ENCODE data around the gene SASH1.

Gene SASH1

GRCh38 chr6:148559848-148560433, 217.3 kb downstream of the SASH1 start:
- Histone ChIP-seq H3K27ac (ENCODE audit: low read depth, low read length) (no peak overlapping the region), H3K4me1 (ENCODE audit: insufficient read depth, low read length) (no peaks in the 10 kb centered on the region), H3K9me3 (ENCODE audit: insufficient read depth, low read depth, low read length) (no peaks in the 10 kb centered on the region), H3K36me3 (ENCODE audit: insufficient read depth, low read length) (no peaks in the 10 kb centered on the region), H3K27me3 (ENCODE audit: insufficient read depth, low read length) (peaks cover 8% of the 10 kb centered on the region), H3K9ac (ENCODE audit: low read depth, low read length) (peak overlapping the region; percentile 56), H3K4me3 (ENCODE audit: low read length) (peak overlapping the region; percentile 56)
- WGBS = 8% methylated on average over 46 of the region's 46 CpGs

GRCh38 chr6:148561629-148562028, 219.0 kb downstream of the SASH1 start:
- no peaks in the 10 kb centered on the region for H3K36me3 ChIP-seq (ENCODE audit: insufficient read depth, low read length)
- peaks cover 8% of the 10 kb centered on the region for H3K27me3 ChIP-seq (ENCODE audit: insufficient read depth, low read length)
- no peaks in the 10 kb centered on the region for H3K9me3 ChIP-seq (ENCODE audit: insufficient read depth, low read depth, low read length)
- WGBS = 95% methylated on average over 6 of the region's 6 CpGs
- H3K27ac ChIP-seq (ENCODE audit: low read depth, low read length) = no peak overlapping the region
- H3K4me1 ChIP-seq (ENCODE audit: insufficient read depth, low read length) = no peaks in the 10 kb centered on the region
- H3K9ac ChIP-seq (ENCODE audit: low read depth, low read length) = no peak overlapping the region
- no peak overlapping the region for H3K4me3 ChIP-seq (ENCODE audit: low read length)

- H3K36me3 ChIP-seq (ENCODE audit: insufficient read depth, low read length) = no peaks in the 10 kb centered on the region
- no peak overlapping the region for H3K27ac ChIP-seq (ENCODE audit: low read depth, low read length)
- H3K27me3 ChIP-seq (ENCODE audit: insufficient read depth, low read length) = peaks cover 8% of the 10 kb centered on the region
- no peak overlapping the region for H3K9ac ChIP-seq (ENCODE audit: low read depth, low read length)
- H3K4me3 ChIP-seq (ENCODE audit: low read length) = no peak overlapping the region
- WGBS = 94% methylated on average over 5 of the region's 5 CpGs
- H3K4me1 ChIP-seq (ENCODE audit: insufficient read depth, low read length) = no peaks in the 10 kb centered on the region
- no peaks in the 10 kb centered on the region for H3K9me3 ChIP-seq (ENCODE audit: insufficient read depth, low read depth, low read length)
Observed at GRCh38 chr6:148563066-148563465, 220.4 kb downstream of the SASH1 start.

GRCh38 chr6:148564494-148565035, 221.9 kb downstream of the SASH1 start:
- Histone ChIP-seq H3K4me1 (ENCODE audit: insufficient read depth, low read length) (no peaks in the 10 kb centered on the region), H3K27me3 (ENCODE audit: insufficient read depth, low read length) (peaks cover 8% of the 10 kb centered on the region), H3K9ac (ENCODE audit: low read depth, low read length) (no peak overlapping the region), H3K4me3 (ENCODE audit: low read length) (no peak overlapping the region), H3K27ac (ENCODE audit: low read depth, low read length) (no peak overlapping the region), H3K36me3 (ENCODE audit: insufficient read depth, low read length) (no peaks in the 10 kb centered on the region), H3K9me3 (ENCODE audit: insufficient read depth, low read depth, low read length) (no peaks in the 10 kb centered on the region)
- WGBS = 88% methylated on average over 8 of the region's 9 CpGs

GRCh38 chr6:148565321-148565926, 222.8 kb downstream of the SASH1 start:
- H3K4me3 ChIP-seq (ENCODE audit: low read length) = no peak overlapping the region
- H3K9ac ChIP-seq (ENCODE audit: low read depth, low read length) = no peak overlapping the region
- H3K27ac ChIP-seq (ENCODE audit: low read depth, low read length) = no peak overlapping the region
- 91% methylated on average over 8 of the region's 8 CpGs for WGBS
- H3K27me3 ChIP-seq (ENCODE audit: insufficient read depth, low read length) = peaks cover 5% of the 10 kb centered on the region
- no peaks in the 10 kb centered on the region for H3K4me1 ChIP-seq (ENCODE audit: insufficient read depth, low read length)
- no peaks in the 10 kb centered on the region for H3K9me3 ChIP-seq (ENCODE audit: insufficient read depth, low read depth, low read length)
- no peaks in the 10 kb centered on the region for H3K36me3 ChIP-seq (ENCODE audit: insufficient read depth, low read length)

- Histone ChIP-seq H3K27me3 (ENCODE audit: insufficient read depth, low read length) (no peaks in the 10 kb centered on the region), H3K36me3 (ENCODE audit: insufficient read depth, low read length) (no peaks in the 10 kb centered on the region), H3K4me1 (ENCODE audit: insufficient read depth, low read length) (no peaks in the 10 kb centered on the region), H3K4me3 (ENCODE audit: low read length) (no peak overlapping the region), H3K9me3 (ENCODE audit: insufficient read depth, low read depth, low read length) (no peaks in the 10 kb centered on the region), H3K27ac (ENCODE audit: low read depth, low read length) (no peak overlapping the region), H3K9ac (ENCODE audit: low read depth, low read length) (no peak overlapping the region)
- 88% methylated on average over 10 of the region's 12 CpGs for WGBS
Observed at GRCh38 chr6:148565930-148566663, 223.5 kb downstream of the SASH1 start.

GRCh38 chr6:148566664-148567350, 224.2 kb downstream of the SASH1 start:
- Histone ChIP-seq H3K27ac (ENCODE audit: low read depth, low read length) (no peak overlapping the region), H3K4me1 (ENCODE audit: insufficient read depth, low read length) (no peaks in the 10 kb centered on the region), H3K9me3 (ENCODE audit: insufficient read depth, low read depth, low read length) (no peaks in the 10 kb centered on the region), H3K4me3 (ENCODE audit: low read length) (no peak overlapping the region), H3K27me3 (ENCODE audit: insufficient read depth, low read length) (no peaks in the 10 kb centered on the region), H3K36me3 (ENCODE audit: insufficient read depth, low read length) (no peaks in the 10 kb centered on the region), H3K9ac (ENCODE audit: low read depth, low read length) (no peak overlapping the region)
- WGBS = 94% methylated on average over 3 of the region's 3 CpGs

GRCh38 chr6:148570456-148570855, 227.8 kb downstream of the SASH1 start:
- Histone ChIP-seq H3K9ac (ENCODE audit: low read depth, low read length) (no peak overlapping the region), H3K4me1 (ENCODE audit: insufficient read depth, low read length) (no peaks in the 10 kb centered on the region), H3K27ac (ENCODE audit: low read depth, low read length) (no peak overlapping the region), H3K27me3 (ENCODE audit: insufficient read depth, low read length) (no peaks in the 10 kb centered on the region), H3K36me3 (ENCODE audit: insufficient read depth, low read length) (no peaks in the 10 kb centered on the region), H3K4me3 (ENCODE audit: low read length) (no peak overlapping the region), H3K9me3 (ENCODE audit: insufficient read depth, low read depth, low read length) (no peaks in the 10 kb centered on the region)
- WGBS = 83% methylated on average over 7 of the region's 7 CpGs

- Histone ChIP-seq H3K4me1 (ENCODE audit: insufficient read depth, low read length) (no peaks in the 10 kb centered on the region), H3K9me3 (ENCODE audit: insufficient read depth, low read depth, low read length) (no peaks in the 10 kb centered on the region), H3K36me3 (ENCODE audit: insufficient read depth, low read length) (no peaks in the 10 kb centered on the region), H3K4me3 (ENCODE audit: low read length) (no peak overlapping the region), H3K27me3 (ENCODE audit: insufficient read depth, low read length) (no peaks in the 10 kb centered on the region), H3K27ac (ENCODE audit: low read depth, low read length) (no peak overlapping the region), H3K9ac (ENCODE audit: low read depth, low read length) (no peak overlapping the region)
- WGBS = 96% methylated on average over 8 of the region's 9 CpGs
Observed at GRCh38 chr6:148572676-148573335, 230.2 kb downstream of the SASH1 start.

- Histone ChIP-seq H3K4me1 (ENCODE audit: insufficient read depth, low read length) (peaks cover 6% of the 10 kb centered on the region; the same call in 1 of the 2 replicates), H3K27ac (ENCODE audit: low read depth, low read length) (no peak overlapping the region), H3K4me3 (ENCODE audit: low read length) (no peak overlapping the region), H3K9ac (ENCODE audit: low read depth, low read length) (no peak overlapping the region), H3K9me3 (ENCODE audit: insufficient read depth, low read depth, low read length) (no peaks in the 10 kb centered on the region), H3K27me3 (ENCODE audit: insufficient read depth, low read length) (no peaks in the 10 kb centered on the region), H3K36me3 (ENCODE audit: insufficient read depth, low read length) (no peaks in the 10 kb centered on the region)
- WGBS = 89% methylated on average over 4 of the region's 5 CpGs
Observed at GRCh38 chr6:148573922-148574321, 231.3 kb downstream of the SASH1 start.
